SJSA1 (cell line): ENCODE data around the gene RNF14. TPM values are rescaled to one million over a fixed set of nuclear protein-coding genes. Genes with fewer than 3 reads are reported as not detected.

Experiments
- DNase-seq, 2 experiments: peaks; one replicate each; pipeline ENCODE4 v3.0.0-alpha.2; 2015 to 2020; ENCODE audit warnings: low spot score in 2 of 2, low read depth in 1 of 2
- H3K27ac ChIP-seq: fragments of 250-450 bp; sonication (Bioruptor Pico); 2 replicates; pipeline ENCODE4 v1.5.1; 2020; ENCODE audit warnings: mild to moderate bottlenecking, moderate library complexity
- H3K27me3 ChIP-seq: fragments of 250-450 bp; sonication (Bioruptor Pico); replicated peaks from 2 replicates; pipeline ENCODE4 v1.5.1; 2020; ENCODE audit warnings: mild to moderate bottlenecking, moderate library complexity
- H3K36me3 ChIP-seq: fragments of 250-450 bp; sonication (Bioruptor Pico); 2 replicates; pipeline ENCODE4 v1.5.1; 2020; ENCODE audit warnings: mild to moderate bottlenecking
- H3K4me1 ChIP-seq: fragments of 250-450 bp; sonication (Bioruptor Pico); replicated peaks from 2 replicates; pipeline ENCODE4 v1.6.1; 2021; ENCODE audit warnings: mild to moderate bottlenecking
- H3K4me3 ChIP-seq: fragments of 250-450 bp; sonication (Bioruptor Pico); 2 replicates; pipeline ENCODE4 v1.5.1; 2020; ENCODE audit warnings: mild to moderate bottlenecking
- H3K9me3 ChIP-seq: fragments of 250-450 bp; sonication (Bioruptor Pico); replicated peaks from 2 replicates; pipeline ENCODE4 v1.5.1; 2020; ENCODE audit warnings: mild to moderate bottlenecking
- total RNA-seq: library from RNA; depleted of rRNA; stranded (reverse); fragments of >200 nt; shearing (Covaris generic); gene quantifications from 2 replicates; pipeline ENCODE4 v1.2.3, GENCODE V29; 2014

RNF14 gene
- total RNA-seq, 1 experiment from 2014 or later: 134 TPM

DNA sequence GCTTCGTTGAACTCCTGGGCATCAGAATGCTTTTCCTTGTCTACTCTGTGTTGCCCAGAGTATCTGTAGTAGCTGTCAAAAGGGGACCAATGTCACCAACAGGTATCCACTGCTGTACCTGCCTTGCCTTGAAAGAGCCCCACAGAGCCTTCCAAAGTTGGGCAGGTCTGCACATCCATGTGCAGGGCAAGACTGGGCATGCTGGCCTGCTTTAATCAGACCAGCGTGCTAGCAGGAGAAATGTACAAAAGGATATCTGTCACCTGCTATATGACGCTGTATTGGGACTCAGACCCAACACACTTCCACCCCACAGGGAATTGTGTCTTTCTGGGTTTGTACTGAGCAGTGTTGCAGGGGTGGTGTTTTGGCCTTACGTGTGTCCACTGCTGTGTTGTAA, 33.4 kb upstream of the RNF14 start:
- Histone ChIP-seq H3K4me1 (peaks cover 2% of the 10 kb centered on the region; the same call in 1 of the 2 replicates), H3K27ac (no peak overlapping the region), H3K4me3 (no peak overlapping the region), H3K36me3 (peaks cover 85% of the 10 kb centered on the region), H3K27me3 (no peaks in the 10 kb centered on the region), H3K9me3 (no peaks in the 10 kb centered on the region)
- DNase-seq: no peak

DNA sequence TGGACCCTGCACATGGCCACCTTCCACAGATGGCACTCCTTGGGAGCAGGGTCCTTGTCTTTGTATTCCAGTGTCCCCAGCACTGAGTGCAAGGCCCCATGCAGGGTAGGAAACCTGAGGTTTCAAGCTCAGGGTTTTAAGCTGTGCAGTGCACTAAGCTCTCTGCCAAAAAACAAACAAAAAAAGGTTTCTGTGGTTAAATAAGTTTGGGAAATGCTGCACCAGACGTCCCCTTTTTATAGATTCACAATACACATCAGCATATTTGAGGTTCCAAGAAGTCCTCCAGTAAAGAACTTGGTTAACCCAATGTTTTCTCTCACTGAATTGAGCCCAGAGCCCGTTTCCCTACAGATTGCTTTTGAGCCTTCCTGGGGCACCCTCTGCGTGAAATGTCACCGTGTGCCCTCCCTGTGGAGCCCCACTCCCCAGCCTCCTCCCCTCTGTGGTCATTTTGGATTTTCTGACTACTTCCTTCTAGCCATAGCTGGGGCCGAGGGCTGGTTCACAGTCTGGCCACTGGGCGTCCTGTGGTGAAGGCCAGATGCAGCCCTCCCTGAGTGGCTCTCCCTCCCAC, 28.1 kb upstream of the RNF14 start:
- H3K36me3 ChIP-seq: peaks cover 38% of the 10 kb centered on the region
- no peak overlapping the region for H3K27ac ChIP-seq
- no peak overlapping the region for H3K4me3 ChIP-seq
- H3K9me3 ChIP-seq: no peaks in the 10 kb centered on the region
- DNase-seq: peak in 1 of 2 experiments; percentile 30
- no peaks in the 10 kb centered on the region for H3K27me3 ChIP-seq
- H3K4me1 ChIP-seq: peaks cover 13% of the 10 kb centered on the region

DNA sequence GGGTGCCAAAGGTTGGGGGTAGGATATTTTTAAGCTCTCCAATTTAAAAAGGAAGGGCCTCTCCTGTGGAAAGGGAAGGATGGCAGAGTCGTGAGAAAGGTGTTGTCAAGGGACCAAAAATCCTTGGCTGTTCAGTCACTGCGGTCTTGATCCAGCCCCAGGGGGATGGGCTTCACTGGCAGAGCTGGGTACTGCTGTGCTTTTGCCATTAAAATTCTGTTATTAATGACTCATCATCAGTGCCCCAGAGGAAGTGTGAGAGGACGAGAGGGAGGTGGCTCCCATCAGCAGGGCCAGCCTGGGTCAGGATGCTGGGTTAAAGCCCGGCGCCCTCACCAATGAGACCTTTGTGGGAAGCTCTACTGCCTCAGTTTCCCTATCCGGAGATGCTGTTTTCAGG, 27.6 kb upstream of the RNF14 start:
- no peak overlapping the region for H3K27ac ChIP-seq
- no peaks in the 10 kb centered on the region for H3K9me3 ChIP-seq
- H3K4me3 ChIP-seq: no peak overlapping the region
- H3K4me1 ChIP-seq: peaks cover 13% of the 10 kb centered on the region
- peaks cover 33% of the 10 kb centered on the region for H3K36me3 ChIP-seq
- DNase-seq: no peak
- H3K27me3 ChIP-seq: no peaks in the 10 kb centered on the region; the same call in 1 of the 2 replicates

DNA sequence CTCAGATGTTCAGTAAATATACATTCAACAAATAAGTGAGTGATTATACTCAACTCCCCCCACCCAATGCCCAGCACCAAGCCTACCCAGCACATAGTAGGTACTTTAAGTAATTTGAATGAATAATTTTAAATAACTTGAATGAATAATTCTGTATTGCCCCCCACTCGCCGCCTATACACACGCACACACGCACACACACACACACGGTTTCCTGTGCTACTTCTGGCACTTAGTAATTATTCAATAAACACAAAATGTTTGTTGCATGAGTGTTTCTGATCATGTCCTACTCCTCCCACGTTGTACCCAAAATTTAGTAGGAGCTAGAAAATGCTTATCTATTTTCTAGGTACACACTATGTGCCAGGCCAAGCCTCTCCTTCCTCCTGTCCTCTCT, 27.1 kb upstream of the RNF14 start:
- Histone ChIP-seq H3K4me3 (no peak overlapping the region), H3K4me1 (peaks cover 13% of the 10 kb centered on the region), H3K27me3 (no peaks in the 10 kb centered on the region; the same call in 1 of the 2 replicates), H3K9me3 (no peaks in the 10 kb centered on the region), H3K36me3 (peaks cover 28% of the 10 kb centered on the region), H3K27ac (no peak overlapping the region)
- no peak for DNase-seq

DNA sequence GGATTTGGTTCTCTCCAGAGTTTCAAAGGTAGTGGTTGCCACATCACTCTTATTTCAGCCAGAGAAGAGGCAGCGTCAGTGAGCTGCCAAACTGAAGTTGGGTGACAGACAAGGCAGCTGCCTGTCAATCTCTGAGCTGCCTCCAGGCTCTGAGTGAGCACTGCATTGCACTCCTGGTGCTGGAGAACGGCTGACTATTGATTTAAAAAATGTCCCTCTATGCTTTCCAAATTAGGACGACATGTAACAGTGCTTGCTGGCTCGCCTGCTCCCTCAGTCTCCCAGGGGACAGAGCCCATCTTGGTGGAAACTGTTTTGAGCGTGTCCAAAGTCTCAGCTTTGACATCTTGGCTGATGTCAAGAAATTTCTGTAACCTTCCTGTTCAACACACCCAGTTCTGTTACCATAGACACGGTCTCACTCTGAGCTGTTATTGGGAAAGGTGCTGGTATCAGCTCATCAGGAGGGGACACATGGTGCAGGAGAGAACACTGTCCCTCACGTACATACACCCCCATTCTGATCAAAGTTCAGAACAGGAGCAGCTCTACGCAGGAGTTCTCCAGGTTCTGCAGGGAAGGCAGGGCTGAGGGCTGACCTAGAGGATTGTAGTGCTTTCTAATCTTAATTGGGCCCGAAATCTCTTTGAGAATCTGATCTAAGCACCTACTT, 26.6 kb upstream of the RNF14 start:
- Histone ChIP-seq H3K27ac (no peak overlapping the region), H3K4me1 (peaks cover 13% of the 10 kb centered on the region), H3K9me3 (no peaks in the 10 kb centered on the region), H3K27me3 (no peaks in the 10 kb centered on the region; the same call in 1 of the 2 replicates), H3K36me3 (peaks cover 23% of the 10 kb centered on the region), H3K4me3 (no peak overlapping the region)
- no peak for DNase-seq

DNA sequence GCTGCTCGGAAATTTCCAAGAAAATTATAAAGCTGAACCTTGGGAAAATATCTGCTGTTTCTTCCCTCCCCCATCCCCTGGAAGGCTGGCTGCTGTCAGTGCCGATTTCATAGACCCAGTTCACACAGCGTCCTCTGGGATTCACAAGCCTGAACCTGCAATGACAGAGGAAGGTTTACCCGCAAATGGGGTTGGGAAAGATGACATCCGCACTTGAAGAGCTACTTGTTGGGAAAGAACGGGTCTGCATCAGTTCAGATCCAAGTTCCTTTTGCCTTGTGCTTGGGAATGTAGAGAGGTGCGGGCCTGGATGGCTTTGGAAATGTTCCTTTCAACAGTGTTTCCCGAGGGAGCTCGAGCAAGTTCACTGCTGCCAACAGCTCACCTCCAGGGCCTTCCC, 24.8 kb upstream of the RNF14 start:
- no peak for DNase-seq
- Histone ChIP-seq H3K36me3 (peaks cover 11% of the 10 kb centered on the region), H3K27ac (no peak overlapping the region), H3K4me1 (peaks cover 13% of the 10 kb centered on the region), H3K4me3 (no peak overlapping the region), H3K9me3 (no peaks in the 10 kb centered on the region), H3K27me3 (no peaks in the 10 kb centered on the region; the same call in 1 of the 2 replicates)

DNA sequence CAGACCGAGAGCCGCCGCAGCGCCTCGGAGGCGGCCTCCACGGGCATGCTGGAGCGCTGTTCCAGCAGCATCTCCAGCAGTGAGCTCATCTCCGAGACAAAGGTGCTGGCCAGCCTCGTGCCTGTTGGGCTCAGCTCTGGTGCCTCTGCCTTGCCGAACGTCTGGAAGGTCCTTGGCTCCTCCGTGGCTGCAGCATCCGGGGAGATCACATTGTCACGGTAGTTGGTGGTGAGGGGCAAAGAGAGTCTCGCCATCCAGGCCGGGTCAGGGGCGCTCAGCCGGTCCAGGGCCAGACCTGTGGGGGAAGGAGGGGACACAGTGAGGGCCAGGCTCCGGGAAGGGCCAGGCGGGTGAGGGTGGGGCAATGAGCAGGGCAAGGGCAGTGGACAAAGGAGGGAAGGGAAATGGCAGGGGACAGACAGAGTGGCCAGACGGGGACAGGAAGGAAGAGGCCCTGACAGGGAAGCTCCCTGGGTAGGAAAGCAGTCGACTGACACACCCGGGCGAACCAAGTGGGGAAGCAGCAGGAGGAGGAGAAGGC, 23.3 kb upstream of the RNF14 start:
- Histone ChIP-seq H3K4me1 (peaks cover 11% of the 10 kb centered on the region), H3K36me3 (peaks cover under 1% of the 10 kb centered on the region; the same call in 1 of the 2 replicates), H3K9me3 (no peaks in the 10 kb centered on the region), H3K4me3 (no peak overlapping the region), H3K27me3 (no peaks in the 10 kb centered on the region; the same call in 1 of the 2 replicates), H3K27ac (no peak overlapping the region)
- DNase-seq: no peak

DNA sequence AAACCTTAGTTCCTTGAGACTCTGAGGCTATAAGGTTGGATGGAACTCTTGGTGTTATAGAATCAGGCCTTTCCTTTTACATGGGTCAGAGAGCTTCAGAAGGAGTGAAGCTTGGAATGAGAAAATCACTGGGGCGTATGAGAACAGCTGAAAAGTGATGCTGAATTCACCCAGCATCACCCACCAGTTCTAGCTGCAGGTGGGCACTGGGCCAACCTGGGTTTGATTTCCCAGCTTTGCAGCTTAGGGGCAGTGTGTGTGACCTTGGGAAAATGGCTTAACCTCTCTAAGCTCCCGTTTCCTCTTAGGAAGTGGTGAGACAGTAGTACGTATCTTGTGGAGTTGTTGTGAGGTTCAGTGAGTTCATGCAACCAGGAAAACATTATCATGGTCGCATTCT, 21.6 kb upstream of the RNF14 start:
- no peaks in the 10 kb centered on the region; the same call in 1 of the 2 replicates for H3K27me3 ChIP-seq
- DNase-seq: no peak

DNA sequence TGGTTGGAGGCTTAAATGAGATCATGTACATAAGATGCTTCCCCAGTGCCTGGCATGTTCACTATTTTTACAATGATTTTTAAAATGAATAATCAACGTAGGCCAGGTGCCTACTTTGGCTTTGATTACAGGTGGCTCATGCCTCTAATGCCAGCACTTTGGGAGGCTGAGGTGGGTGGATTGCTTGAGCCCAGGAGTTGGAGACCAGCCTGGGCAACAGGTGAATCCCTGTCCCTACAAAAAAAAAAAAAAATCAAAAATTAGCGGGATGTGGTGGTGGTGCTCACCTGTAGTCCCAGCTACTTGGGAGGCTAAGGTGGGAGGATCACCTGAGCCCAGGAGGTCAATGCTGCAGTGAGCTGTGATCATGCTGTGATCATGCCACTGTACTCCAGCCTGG, 20.1 kb upstream of the RNF14 start:
- H3K27ac ChIP-seq: no peak overlapping the region
- H3K27me3 ChIP-seq: no peaks in the 10 kb centered on the region; the same call in 1 of the 2 replicates
- no peak for DNase-seq
- H3K4me1 ChIP-seq: no peaks in the 10 kb centered on the region
- H3K36me3 ChIP-seq: no peaks in the 10 kb centered on the region
- no peak overlapping the region for H3K4me3 ChIP-seq
- no peaks in the 10 kb centered on the region for H3K9me3 ChIP-seq

More for the DNA sequence above, 21.6 kb upstream of the RNF14 start:
- no peaks in the 10 kb centered on the region for H3K9me3 ChIP-seq
- H3K4me3 ChIP-seq: no peak overlapping the region
- no peaks in the 10 kb centered on the region for H3K4me1 ChIP-seq
- H3K27ac ChIP-seq: no peak overlapping the region
- H3K36me3 ChIP-seq: no peaks in the 10 kb centered on the region

DNA sequence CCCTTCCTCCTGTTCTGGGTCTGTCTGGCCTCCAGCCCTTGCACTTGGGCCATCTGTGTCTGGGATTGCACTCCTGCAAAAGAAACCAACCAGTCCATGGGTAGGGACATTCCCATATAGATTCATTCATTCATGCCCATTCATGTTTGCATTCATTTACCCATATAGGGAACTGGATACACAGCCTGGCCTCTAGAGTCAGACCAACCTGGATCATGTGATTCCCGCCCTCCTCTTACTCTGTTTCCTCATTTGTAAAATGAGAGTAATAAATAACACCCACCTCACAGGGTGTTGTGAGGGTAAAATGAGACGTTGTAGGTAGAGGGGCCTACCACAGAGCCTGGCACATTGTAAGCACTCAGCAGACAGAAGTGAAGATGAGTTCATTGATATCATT, 19.4 kb upstream of the RNF14 start:
- no peak overlapping the region for H3K4me3 ChIP-seq
- DNase-seq: no peak
- no peak overlapping the region for H3K27ac ChIP-seq
- no peaks in the 10 kb centered on the region for H3K9me3 ChIP-seq
- H3K27me3 ChIP-seq: no peaks in the 10 kb centered on the region; the same call in 1 of the 2 replicates
- no peaks in the 10 kb centered on the region for H3K4me1 ChIP-seq
- H3K36me3 ChIP-seq: no peaks in the 10 kb centered on the region

DNA sequence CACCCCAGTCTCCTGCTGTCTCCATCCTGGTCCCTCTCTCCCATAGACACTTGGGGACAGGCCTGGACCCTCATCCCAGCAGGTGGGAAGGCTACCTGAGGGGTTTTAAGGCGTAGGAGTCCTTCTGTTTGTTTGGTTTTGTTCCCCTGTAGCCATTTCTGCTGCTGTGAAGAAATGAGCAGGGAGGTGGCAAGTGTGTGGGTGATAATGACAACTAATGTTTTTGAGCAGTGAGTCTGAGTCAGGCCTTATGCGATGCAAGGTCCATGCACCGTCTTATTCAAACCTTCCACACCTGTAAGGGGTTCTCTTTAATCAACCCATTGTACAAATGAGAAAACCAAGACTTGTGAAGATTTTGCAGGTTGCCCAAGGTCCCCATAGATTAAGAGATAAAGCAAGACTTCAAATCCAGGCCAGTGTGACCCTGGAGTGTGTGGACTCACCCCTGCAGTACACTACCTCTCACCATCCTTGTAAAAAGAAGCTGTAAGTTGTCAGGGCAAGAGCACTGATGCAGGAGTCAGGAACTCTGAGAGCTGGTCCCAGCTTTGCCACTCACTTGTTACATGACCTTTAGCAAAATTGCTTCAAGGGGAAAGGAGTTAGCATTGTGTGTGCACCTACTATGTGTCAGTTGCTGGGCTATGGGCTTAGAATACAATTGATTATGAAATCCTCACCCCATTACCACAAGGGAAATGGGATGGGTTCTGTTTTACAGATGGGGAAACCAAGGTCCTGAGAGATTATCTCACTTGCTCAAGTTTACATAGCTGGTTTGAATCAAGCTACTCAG, 18.5 kb upstream of the RNF14 start:
- no peak for DNase-seq
- Histone ChIP-seq H3K36me3 (no peaks in the 10 kb centered on the region), H3K4me1 (no peaks in the 10 kb centered on the region)

DNA sequence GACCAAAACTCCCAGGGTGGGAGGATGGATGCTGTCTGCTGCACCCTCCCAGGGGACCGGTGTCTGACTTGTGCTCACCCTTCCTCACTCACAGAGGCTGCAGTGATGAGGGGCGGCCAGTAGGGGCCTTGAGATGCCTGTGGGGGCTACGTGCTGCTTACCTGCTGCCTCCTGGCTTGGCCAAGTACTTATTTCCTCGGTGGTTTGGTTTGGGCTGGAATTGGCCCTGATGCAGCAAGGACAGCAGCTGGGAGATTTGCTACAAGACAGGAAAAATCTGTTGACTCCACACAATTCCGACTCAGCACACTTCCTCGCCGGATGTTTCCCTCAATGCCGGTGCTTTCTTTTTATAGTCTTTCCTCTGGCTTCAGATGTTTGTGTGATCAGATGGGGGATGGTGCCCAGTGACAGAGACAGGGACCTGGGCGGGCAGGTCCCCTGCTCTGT, 17.5 kb upstream of the RNF14 start:
- Histone ChIP-seq H3K4me3 (no peak overlapping the region), H3K27ac (no peak overlapping the region), H3K4me1 (no peaks in the 10 kb centered on the region), H3K27me3 (no peaks in the 10 kb centered on the region; the same call in 1 of the 2 replicates), H3K9me3 (no peaks in the 10 kb centered on the region), H3K36me3 (no peaks in the 10 kb centered on the region)
- peak in 1 of 2 experiments; percentile 49 for DNase-seq

More for the DNA sequence above, 18.5 kb upstream of the RNF14 start:
- no peaks in the 10 kb centered on the region; the same call in 1 of the 2 replicates for H3K27me3 ChIP-seq
- no peaks in the 10 kb centered on the region for H3K9me3 ChIP-seq
- no peak overlapping the region for H3K27ac ChIP-seq
- H3K4me3 ChIP-seq: no peak overlapping the region

DNA sequence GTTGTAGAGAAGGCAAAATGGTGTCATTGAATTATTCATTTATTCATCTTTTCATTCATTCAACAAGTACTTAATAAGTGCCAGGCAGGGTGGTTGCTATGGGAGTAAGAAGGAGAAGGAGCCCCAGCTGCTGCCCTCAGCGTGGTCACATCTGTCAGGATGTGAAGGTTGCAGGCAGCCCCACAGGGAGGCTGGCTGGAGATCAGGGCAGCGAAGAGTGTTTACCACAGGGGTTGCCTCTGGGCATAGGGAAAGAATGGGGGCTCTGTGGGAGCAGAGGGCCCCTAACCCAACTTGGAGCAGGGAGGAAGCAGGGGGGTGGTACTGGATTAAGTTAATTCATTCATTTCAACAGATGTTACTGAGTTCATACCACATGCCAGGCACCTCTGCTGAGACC, 16.9 kb upstream of the RNF14 start:
- no peak overlapping the region for H3K27ac ChIP-seq
- DNase-seq: peak in 1 of 2 experiments; percentile 46
- no peaks in the 10 kb centered on the region for H3K27me3 ChIP-seq
- H3K9me3 ChIP-seq: no peaks in the 10 kb centered on the region
- no peaks in the 10 kb centered on the region for H3K4me1 ChIP-seq
- no peak overlapping the region for H3K4me3 ChIP-seq
- H3K36me3 ChIP-seq: no peaks in the 10 kb centered on the region
